ENCODE results near the gene MAP6. TPM values are rescaled to one million over a fixed set of nuclear protein-coding genes. Genes with fewer than 3 reads are reported as not detected.

MAP6 gene
- total RNA-seq, 1 experiment from 2014 or later: 3.0 TPM

DNA sequence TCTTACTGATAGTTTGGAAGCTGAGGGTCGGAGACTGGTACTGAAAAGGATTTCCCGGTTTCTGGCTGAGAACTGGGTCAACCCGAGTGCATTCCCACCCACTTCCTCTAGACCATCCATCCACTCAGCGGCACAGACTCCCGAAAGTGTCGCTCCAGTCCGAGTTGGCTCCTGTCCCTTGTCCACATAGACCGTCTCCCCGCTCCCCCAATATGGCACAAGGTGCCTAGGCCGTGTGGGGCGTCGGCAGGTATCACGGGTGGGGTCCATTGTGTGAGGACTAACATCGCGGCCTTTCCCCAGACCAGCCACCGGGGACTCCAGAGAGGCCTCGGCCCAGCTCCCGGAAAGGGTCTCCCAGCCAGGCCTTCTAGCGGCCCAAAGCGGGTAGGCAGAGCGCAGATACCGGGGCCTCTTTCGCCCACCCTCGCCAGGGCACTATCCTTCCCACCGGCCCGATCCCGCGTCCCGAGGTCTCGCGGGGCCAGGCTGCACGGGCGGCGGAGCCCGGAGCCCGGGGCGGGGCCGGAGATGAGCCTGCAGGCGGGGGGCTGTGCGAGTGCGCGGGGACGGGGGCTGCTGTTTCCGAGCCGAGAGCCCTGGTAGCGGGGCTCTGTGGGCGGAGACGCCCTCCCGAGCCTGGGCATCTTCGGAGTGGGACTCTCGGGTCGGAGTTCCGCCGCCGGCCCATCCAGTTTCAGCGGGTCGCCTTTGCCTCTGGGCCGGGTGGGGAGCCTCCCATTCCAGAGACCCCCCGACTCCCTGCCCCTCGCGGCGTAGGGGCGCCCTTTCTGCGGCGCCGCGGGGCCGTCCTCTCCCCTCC lies 85.7 kb downstream of the MAP6 start:
- Histone ChIP-seq H3K36me3 (ENCODE audit: insufficient read depth, low read length) (no peaks in the 10 kb centered on the region), H3K4me1 (ENCODE audit: low read length) (peaks cover 18% of the 10 kb centered on the region), H4K20me1 (ENCODE audit: insufficient read depth, low read depth, low read length) (no peaks in the 10 kb centered on the region), H3K9me3 (ENCODE audit: low read length) (no peaks in the 10 kb centered on the region), H2AFZ (ENCODE audit: low read length) (peak overlapping the region; percentile 87), H3K79me2 (ENCODE audit: low read length) (no peaks in the 10 kb centered on the region), H3K9ac (ENCODE audit: low read length) (peak overlapping the region; percentile 79), H3K4me2 (ENCODE audit: low read depth, low read length, poor library complexity, severe bottlenecking) (peak overlapping the region; percentile 86), H3K27ac (ENCODE audit: low read length) (no peak overlapping the region), H3K27me3 (ENCODE audit: low read length) (no peaks in the 10 kb centered on the region), H3K9me2 (replicated peaks; ENCODE audit: insufficient read depth, low read length) (no peaks in the 10 kb centered on the region), H3K4me3 (ENCODE audit: low read length) (peak overlapping the region; percentile 67)
- peak; percentile 81 for DNase-seq

DNA sequence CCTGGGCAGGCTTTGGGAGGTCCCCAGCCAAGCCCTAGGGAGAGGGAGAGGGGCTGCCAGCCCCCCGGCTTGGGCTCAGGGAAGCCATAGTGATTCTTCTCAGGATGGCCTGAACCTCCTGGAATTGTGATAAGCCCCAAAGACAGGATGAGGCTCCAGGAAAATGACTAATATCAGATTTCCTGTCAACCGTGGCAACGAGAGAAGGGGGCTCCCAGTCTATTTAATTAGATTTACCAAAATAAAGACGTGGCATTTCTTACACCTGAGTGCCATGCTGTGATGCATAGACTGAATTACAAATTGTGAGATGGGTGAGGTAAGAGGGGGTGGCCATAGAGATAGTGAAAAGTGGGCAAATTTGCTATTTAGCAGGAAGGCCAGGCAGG lies 86.3 kb downstream of the MAP6 start:
- Histone ChIP-seq H3K9ac (ENCODE audit: low read length) (peak overlapping the region; percentile 79), H2AFZ (ENCODE audit: low read length) (no peak overlapping the region), H3K4me3 (ENCODE audit: low read length) (peak overlapping the region; percentile 67; the same call in 1 of the 2 replicates), H3K9me3 (ENCODE audit: low read length) (no peaks in the 10 kb centered on the region), H3K4me2 (ENCODE audit: low read depth, low read length, poor library complexity, severe bottlenecking) (peak overlapping the region; percentile 86), H3K27ac (ENCODE audit: low read length) (no peak overlapping the region), H4K20me1 (ENCODE audit: insufficient read depth, low read depth, low read length) (no peaks in the 10 kb centered on the region), H3K4me1 (ENCODE audit: low read length) (peaks cover 18% of the 10 kb centered on the region), H3K9me2 (replicated peaks; ENCODE audit: insufficient read depth, low read length) (no peaks in the 10 kb centered on the region), H3K79me2 (ENCODE audit: low read length) (no peaks in the 10 kb centered on the region), H3K27me3 (ENCODE audit: low read length) (no peaks in the 10 kb centered on the region), H3K36me3 (ENCODE audit: insufficient read depth, low read length) (no peaks in the 10 kb centered on the region)
- no peak for DNase-seq

DNA sequence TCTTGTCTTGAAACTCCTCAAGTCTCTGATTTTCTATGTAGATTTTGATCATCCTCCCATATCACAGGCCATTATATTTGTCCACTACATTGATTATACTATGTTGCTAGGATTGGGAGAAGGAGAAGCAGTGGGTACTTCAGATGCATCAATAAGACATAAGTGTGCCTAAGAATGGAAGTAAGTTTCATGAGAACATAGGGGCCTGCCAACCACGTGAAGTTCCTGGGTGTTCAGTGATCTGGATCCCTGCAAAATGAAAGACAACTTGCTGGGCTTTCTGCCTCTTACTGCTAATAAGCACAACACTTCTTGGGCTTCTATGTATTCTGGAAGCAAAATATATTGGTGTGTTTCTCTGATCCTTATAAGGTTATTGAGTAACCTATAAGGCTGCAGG lies 89.0 kb downstream of the MAP6 start:
- no peak overlapping the region for H2AFZ ChIP-seq (ENCODE audit: low read length)
- H3K79me2 ChIP-seq (ENCODE audit: low read length): no peaks in the 10 kb centered on the region
- DNase-seq: no peak
- peaks cover 28% of the 10 kb centered on the region for H3K4me1 ChIP-seq (ENCODE audit: low read length)
- H3K9me3 ChIP-seq (ENCODE audit: low read length): no peaks in the 10 kb centered on the region
- H3K9ac ChIP-seq (ENCODE audit: low read length): no peak overlapping the region
- H3K4me2 ChIP-seq (ENCODE audit: low read depth, low read length, poor library complexity, severe bottlenecking): no peak overlapping the region
- H3K4me3 ChIP-seq (ENCODE audit: low read length): no peak overlapping the region
- no peaks in the 10 kb centered on the region for H3K27me3 ChIP-seq (ENCODE audit: low read length)
- H4K20me1 ChIP-seq (ENCODE audit: insufficient read depth, low read depth, low read length): no peaks in the 10 kb centered on the region
- no peaks in the 10 kb centered on the region for H3K36me3 ChIP-seq (ENCODE audit: insufficient read depth, low read length)
- no peaks in the 10 kb centered on the region for H3K9me2 ChIP-seq (replicated peaks; ENCODE audit: insufficient read depth, low read length)
- no peak overlapping the region for H3K27ac ChIP-seq (ENCODE audit: low read length)

DNA sequence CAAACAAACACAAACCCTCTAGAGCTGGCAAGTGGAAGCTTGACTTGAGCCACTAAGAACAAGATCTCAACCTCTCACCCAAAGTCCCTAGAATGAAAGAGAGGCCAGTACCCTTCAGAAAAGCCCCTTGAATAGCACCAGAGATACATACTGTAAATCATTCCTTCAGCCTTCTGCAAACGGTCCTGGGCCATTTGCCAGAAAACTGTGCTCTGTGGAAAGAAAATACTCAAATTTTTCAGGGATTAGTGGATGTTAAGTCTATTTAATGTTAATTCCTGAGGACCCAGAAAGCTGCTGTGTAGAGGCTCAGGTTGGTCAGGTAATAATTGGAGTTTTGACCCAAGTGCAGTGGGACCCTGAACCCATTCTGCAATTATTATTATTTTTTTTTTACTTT lies 89.9 kb downstream of the MAP6 start:
- peaks cover 28% of the 10 kb centered on the region for H3K4me1 ChIP-seq (ENCODE audit: low read length)
- no peaks in the 10 kb centered on the region for H4K20me1 ChIP-seq (ENCODE audit: insufficient read depth, low read depth, low read length)
- H3K9me3 ChIP-seq (ENCODE audit: low read length): no peaks in the 10 kb centered on the region
- no peaks in the 10 kb centered on the region for H3K9me2 ChIP-seq (replicated peaks; ENCODE audit: insufficient read depth, low read length)
- H3K27me3 ChIP-seq (ENCODE audit: low read length): no peaks in the 10 kb centered on the region
- no peak for DNase-seq
- no peak overlapping the region for H2AFZ ChIP-seq (ENCODE audit: low read length)
- H3K9ac ChIP-seq (ENCODE audit: low read length): no peak overlapping the region
- H3K4me3 ChIP-seq (ENCODE audit: low read length): no peak overlapping the region
- H3K79me2 ChIP-seq (ENCODE audit: low read length): no peaks in the 10 kb centered on the region
- H3K36me3 ChIP-seq (ENCODE audit: insufficient read depth, low read length): no peaks in the 10 kb centered on the region
- H3K4me2 ChIP-seq (ENCODE audit: low read depth, low read length, poor library complexity, severe bottlenecking): no peak overlapping the region
- H3K27ac ChIP-seq (ENCODE audit: low read length): no peak overlapping the region

DNA sequence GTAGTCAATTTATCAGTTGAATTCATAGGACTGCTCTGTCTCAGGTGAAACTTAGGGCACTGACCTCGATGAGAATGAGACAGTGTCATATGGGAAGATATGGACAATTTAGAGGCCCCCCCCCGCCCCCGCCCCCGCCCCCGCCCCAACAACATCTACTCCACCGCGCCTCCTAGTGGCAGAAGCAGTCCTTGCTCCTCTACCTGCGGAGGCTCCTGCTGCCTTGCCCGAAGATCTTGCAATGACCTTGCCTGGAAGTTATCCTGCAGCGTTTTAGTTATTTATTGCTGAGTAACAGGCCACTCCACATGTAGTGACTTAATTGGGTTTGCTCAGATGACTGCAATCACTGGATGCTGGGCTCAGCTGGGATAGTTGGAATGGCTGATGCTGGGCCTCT lies 91.6 kb downstream of the MAP6 start:
- no peaks in the 10 kb centered on the region for H3K27me3 ChIP-seq (ENCODE audit: low read length)
- no peaks in the 10 kb centered on the region for H4K20me1 ChIP-seq (ENCODE audit: insufficient read depth, low read depth, low read length)
- H3K9me2 ChIP-seq (replicated peaks; ENCODE audit: insufficient read depth, low read length): no peaks in the 10 kb centered on the region
- no peak overlapping the region for H2AFZ ChIP-seq (ENCODE audit: low read length)
- peaks cover 15% of the 10 kb centered on the region for H3K4me1 ChIP-seq (ENCODE audit: low read length)
- no peak overlapping the region for H3K9ac ChIP-seq (ENCODE audit: low read length)
- DNase-seq: peak; percentile 70
- no peak overlapping the region for H3K27ac ChIP-seq (ENCODE audit: low read length)
- no peak overlapping the region for H3K4me2 ChIP-seq (ENCODE audit: low read depth, low read length, poor library complexity, severe bottlenecking)
- H3K79me2 ChIP-seq (ENCODE audit: low read length): no peaks in the 10 kb centered on the region
- no peak overlapping the region for H3K4me3 ChIP-seq (ENCODE audit: low read length)
- H3K9me3 ChIP-seq (ENCODE audit: low read length): no peaks in the 10 kb centered on the region
- no peaks in the 10 kb centered on the region for H3K36me3 ChIP-seq (ENCODE audit: insufficient read depth, low read length)

DNA sequence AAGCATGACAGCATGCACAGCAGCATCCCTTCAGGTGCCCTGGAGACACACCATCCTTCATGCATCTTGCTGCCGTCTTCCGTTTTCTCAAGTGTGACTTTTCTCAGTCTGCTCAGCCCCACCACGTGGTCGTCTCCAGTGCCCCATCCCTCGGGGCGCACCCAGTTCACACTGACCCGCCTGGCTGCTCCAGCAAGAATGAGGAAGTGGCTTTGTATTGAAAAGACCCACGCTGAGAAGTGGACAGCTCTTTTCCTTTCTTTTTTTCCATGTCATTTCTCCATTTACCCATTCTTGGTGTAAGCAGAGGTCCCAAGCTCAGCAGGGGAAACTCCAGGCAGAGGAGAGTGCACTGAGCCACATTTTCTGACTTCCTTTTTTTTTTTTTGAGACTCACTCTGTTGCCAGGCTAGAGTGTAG lies 92.3 kb downstream of the MAP6 start:
- peak; percentile 84 for DNase-seq

DNA sequence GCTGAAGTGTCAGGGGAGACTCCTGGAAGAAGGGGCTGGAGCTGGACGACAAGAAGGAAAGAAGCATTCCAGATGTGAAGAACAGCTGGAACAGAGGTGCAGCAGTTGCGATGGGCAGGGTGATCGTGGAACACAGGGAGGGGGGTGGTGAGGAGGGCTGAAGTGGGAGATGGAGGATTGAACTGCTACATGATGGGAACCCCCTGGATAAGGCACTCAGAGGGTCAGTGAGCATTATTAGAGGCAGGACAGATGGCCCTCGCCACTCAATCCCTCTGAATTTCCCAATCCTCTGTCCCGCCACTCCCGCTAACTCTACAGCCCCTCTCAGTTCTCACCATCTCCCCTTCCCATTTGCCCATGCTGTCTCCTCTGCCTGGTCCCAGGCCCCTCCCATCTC lies 92.8 kb downstream of the MAP6 start:
- Histone ChIP-seq H4K20me1 (ENCODE audit: insufficient read depth, low read depth, low read length) (no peaks in the 10 kb centered on the region), H3K9me3 (ENCODE audit: low read length) (no peaks in the 10 kb centered on the region), H2AFZ (ENCODE audit: low read length) (no peak overlapping the region), H3K9me2 (replicated peaks; ENCODE audit: insufficient read depth, low read length) (no peaks in the 10 kb centered on the region), H3K36me3 (ENCODE audit: insufficient read depth, low read length) (no peaks in the 10 kb centered on the region), H3K27ac (ENCODE audit: low read length) (no peak overlapping the region), H3K4me2 (ENCODE audit: low read depth, low read length, poor library complexity, severe bottlenecking) (no peak overlapping the region), H3K27me3 (ENCODE audit: low read length) (no peaks in the 10 kb centered on the region), H3K9ac (ENCODE audit: low read length) (no peak overlapping the region), H3K79me2 (ENCODE audit: low read length) (no peaks in the 10 kb centered on the region), H3K4me3 (ENCODE audit: low read length) (no peak overlapping the region), H3K4me1 (ENCODE audit: low read length) (peaks cover 15% of the 10 kb centered on the region)
- no peak for DNase-seq

More for the DNA sequence above, 92.3 kb downstream of the MAP6 start:
- H3K9me3 ChIP-seq (ENCODE audit: low read length): no peaks in the 10 kb centered on the region
- no peaks in the 10 kb centered on the region for H3K79me2 ChIP-seq (ENCODE audit: low read length)
- peak overlapping the region; percentile 26 for H3K4me2 ChIP-seq (ENCODE audit: low read depth, low read length, poor library complexity, severe bottlenecking)
- no peaks in the 10 kb centered on the region for H3K9me2 ChIP-seq (replicated peaks; ENCODE audit: insufficient read depth, low read length)
- no peak overlapping the region for H3K4me3 ChIP-seq (ENCODE audit: low read length)
- H3K4me1 ChIP-seq (ENCODE audit: low read length): peaks cover 15% of the 10 kb centered on the region
- no peaks in the 10 kb centered on the region for H4K20me1 ChIP-seq (ENCODE audit: insufficient read depth, low read depth, low read length)
- no peaks in the 10 kb centered on the region for H3K27me3 ChIP-seq (ENCODE audit: low read length)
- no peak overlapping the region for H3K9ac ChIP-seq (ENCODE audit: low read length)
- peak overlapping the region; percentile 62; the same call in 1 of the 2 replicates for H2AFZ ChIP-seq (ENCODE audit: low read length)
- H3K27ac ChIP-seq (ENCODE audit: low read length): no peak overlapping the region
- H3K36me3 ChIP-seq (ENCODE audit: insufficient read depth, low read length): no peaks in the 10 kb centered on the region

DNA sequence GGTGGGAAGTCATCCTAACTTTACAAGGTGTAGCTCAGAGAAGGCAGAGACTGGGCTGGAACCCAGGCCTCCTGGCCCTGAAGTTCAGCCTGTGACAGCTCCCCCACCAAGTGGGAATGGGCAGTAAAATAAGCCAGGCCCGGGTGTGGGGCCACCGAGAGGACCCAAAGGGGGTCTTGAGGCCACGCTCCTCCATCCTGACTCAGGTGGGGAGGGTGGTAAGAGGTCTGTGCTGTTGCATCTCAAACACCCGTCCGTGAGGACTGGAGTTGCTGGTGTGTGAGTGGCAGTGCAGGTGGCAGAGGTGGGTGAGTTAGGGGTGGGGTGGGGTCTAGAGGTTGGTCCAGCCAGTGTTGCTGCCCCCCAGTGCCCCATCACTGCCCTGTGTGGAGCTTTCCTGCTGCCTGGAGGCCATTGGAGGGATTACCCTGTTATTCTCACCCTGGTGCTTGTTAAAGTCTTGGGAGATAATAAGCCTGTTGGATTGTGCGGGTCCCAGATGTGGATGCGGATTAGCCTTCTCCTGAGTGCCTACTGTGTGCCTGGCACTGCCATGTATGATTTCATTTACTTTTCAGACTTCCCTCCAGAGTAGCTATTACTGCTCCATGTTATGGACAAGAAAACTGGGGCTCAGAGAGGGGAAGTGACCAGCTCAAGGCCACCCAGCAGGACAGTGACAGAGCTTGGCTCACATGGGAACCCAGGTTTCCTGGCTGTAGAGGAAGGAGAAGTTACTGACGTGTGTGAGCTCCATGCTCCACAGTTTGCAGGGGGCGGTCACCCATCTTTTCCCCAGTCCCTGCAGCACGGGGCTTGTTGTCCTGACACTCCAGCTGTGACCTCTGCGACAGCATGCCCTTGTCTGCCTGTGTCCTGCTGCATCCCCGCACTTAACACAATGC lies 93.9 kb downstream of the MAP6 start:
- Histone ChIP-seq H3K4me2 (ENCODE audit: low read depth, low read length, poor library complexity, severe bottlenecking) (no peak overlapping the region), H2AFZ (ENCODE audit: low read length) (no peak overlapping the region), H3K4me3 (ENCODE audit: low read length) (no peak overlapping the region), H4K20me1 (ENCODE audit: insufficient read depth, low read depth, low read length) (no peaks in the 10 kb centered on the region), H3K4me1 (ENCODE audit: low read length) (peaks cover 15% of the 10 kb centered on the region), H3K9me2 (replicated peaks; ENCODE audit: insufficient read depth, low read length) (no peaks in the 10 kb centered on the region), H3K27ac (ENCODE audit: low read length) (no peak overlapping the region), H3K9ac (ENCODE audit: low read length) (no peak overlapping the region), H3K36me3 (ENCODE audit: insufficient read depth, low read length) (no peaks in the 10 kb centered on the region), H3K27me3 (ENCODE audit: low read length) (no peaks in the 10 kb centered on the region), H3K79me2 (ENCODE audit: low read length) (no peaks in the 10 kb centered on the region), H3K9me3 (ENCODE audit: low read length) (no peaks in the 10 kb centered on the region)
- DNase-seq: no peak

Data from Karpas-422 (cell line).